Fibroblast of villous mesenchyme (primary cell): ENCODE results near the gene FAAH2. TPM values are rescaled to one million over a fixed set of nuclear protein-coding genes. Genes with fewer than 3 reads are reported as not detected.
"Not testable (repeated sequence)": the region's sequence is repeated elsewhere in the genome, so short reads cannot be mapped to it uniquely, and the experiment has no call there.

ENCODE experiments used
- DNase-seq: peaks from one replicate; pipeline ENCODE4 v3.0.0-alpha.2; 2010; ENCODE audit warnings: low read depth
- H3K4me3 ChIP-seq: 2 replicates; pipeline ENCODE4 v1.5.1; 2011; ENCODE audit warnings: low read depth, mild to moderate bottlenecking, low read length
- total RNA-seq: library from RNA; depleted of rRNA; stranded (reverse); fragments of >200 nt; gene quantifications from 2 replicates; pipeline ENCODE4 v1.2.3, GENCODE V29; 2012
- TF ChIP-seq, protein P1 (sequence below): IDR thresholded peaks from 2 replicates; pipeline ENCODE4 v1.5.1; 2012; ENCODE audit warnings: low read depth, mild to moderate bottlenecking, low read length; ENCODE audit not compliant: insufficient read depth

The FAAH2 gene
- total RNA-seq, 1 donor, result 0.86 TPM

- TF ChIP-seq, protein P1, sequence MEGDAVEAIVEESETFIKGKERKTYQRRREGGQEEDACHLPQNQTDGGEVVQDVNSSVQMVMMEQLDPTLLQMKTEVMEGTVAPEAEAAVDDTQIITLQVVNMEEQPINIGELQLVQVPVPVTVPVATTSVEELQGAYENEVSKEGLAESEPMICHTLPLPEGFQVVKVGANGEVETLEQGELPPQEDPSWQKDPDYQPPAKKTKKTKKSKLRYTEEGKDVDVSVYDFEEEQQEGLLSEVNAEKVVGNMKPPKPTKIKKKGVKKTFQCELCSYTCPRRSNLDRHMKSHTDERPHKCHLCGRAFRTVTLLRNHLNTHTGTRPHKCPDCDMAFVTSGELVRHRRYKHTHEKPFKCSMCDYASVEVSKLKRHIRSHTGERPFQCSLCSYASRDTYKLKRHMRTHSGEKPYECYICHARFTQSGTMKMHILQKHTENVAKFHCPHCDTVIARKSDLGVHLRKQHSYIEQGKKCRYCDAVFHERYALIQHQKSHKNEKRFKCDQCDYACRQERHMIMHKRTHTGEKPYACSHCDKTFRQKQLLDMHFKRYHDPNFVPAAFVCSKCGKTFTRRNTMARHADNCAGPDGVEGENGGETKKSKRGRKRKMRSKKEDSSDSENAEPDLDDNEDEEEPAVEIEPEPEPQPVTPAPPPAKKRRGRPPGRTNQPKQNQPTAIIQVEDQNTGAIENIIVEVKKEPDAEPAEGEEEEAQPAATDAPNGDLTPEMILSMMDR, result no peak
Measured at GRCh38 chrX:57270980-57271379, 15.5 kb upstream of the FAAH2 start.

DNA sequence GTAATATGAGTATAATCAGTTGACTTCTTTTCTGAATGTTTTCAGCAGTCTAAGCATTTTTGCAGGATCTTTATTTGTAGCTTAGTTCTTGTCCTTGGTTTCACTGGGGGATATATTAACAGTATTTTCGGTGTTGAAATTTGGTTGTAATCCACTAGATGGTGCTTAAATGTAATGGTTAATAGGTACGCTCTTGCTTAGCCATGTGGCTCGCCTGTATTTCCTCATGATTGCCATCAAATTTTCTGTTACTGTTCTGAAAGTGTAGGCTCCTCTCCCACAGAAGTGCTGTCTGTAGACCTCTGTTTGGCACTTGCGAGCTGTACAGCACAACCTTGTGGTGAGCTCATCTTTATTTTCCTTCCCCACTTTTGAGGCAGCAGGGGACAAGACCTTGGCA lies 3.9 kb upstream of the FAAH2 start:
- DNase-seq, result no peak
- TF ChIP-seq, protein P1, result no peak
- H3K4me3 ChIP-seq, result no peak overlapping the region

More at GRCh38 chrX:57270980-57271379, 15.5 kb upstream of the FAAH2 start:
- H3K4me3 ChIP-seq, result no peak overlapping the region
- DNase-seq, result no peak

GRCh38 chrX:57285001-57285400 lies 1.5 kb upstream of the FAAH2 start:
- no peak for DNase-seq
- no peak overlapping the region for H3K4me3 ChIP-seq
- TF ChIP-seq, protein P1, result no peak

DNA sequence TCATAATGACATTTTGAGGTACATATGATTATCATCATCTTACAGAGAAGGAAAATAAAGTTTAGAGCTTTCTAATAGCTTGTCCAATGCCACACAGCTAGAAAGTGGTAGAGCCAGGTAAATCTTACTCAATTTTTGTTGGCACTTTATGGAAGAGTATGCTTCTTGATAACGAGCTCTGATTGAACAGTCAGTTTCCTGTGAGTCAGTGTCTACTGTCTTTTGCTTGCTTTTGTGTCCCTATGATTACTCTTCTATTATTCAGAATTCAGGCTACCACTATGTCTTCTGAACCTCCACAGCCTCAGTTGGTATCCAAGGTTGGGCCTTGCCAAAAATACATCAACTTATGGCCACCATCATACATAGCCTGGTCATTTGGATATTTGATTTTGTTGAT lies 2.6 kb downstream of the FAAH2 start:
- DNase-seq, result no peak
- H3K4me3 ChIP-seq, result no peak overlapping the region
- TF ChIP-seq, protein P1, result no peak

DNA sequence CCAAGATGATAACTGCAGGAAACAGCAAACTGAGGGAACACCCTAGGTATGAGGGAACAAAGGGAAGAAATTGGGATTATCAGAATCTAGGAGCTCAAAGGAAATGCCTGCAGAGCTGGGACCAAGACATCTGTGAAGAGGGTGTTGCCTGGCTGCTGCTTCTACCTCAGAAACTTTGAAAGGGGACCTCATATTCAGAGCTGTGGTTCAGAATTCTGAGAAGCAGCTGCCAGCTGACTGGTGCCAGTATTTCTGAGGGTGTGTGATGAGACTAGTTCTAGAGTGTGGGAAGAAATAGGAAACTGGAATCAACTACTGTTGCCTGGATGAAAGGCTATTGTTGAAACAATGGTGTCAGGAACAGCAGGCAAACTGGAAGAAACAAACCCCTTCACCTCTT lies 8.5 kb downstream of the FAAH2 start:
- no peak overlapping the region for H3K4me3 ChIP-seq
- TF ChIP-seq, protein P1, result no peak
- DNase-seq, result no peak

GRCh38 chrX:57295679-57296078 lies 9.2 kb downstream of the FAAH2 start:
- DNase-seq, H3K4me3 ChIP-seq: not testable (repeated sequence)

- no peak overlapping the region for H3K4me3 ChIP-seq
- DNase-seq, result no peak
- TF ChIP-seq, protein P1, result no peak
Measured at GRCh38 chrX:57313583-57314215, 27.2 kb downstream of the FAAH2 start.
